ENCODE measurements around the gene C19orf73.
A peak's percentile ranks its signal among the peaks of the same experiment; 100 is the strongest.
"Not testable (repeated sequence)": the region's sequence is repeated elsewhere in the genome, so short reads cannot be mapped to it uniquely, and the experiment has no call there.

Gene C19orf73

GRCh38 chr19:49127674-49128544 is 9.0 kb upstream of the C19orf73 start:
- peak; percentile 80 for DNase-seq (ENCODE audit: low read depth)
- TF ChIP-seq CTCF (IDR thresholded peaks at IDR 0.05; ENCODE audit: low read depth, low read length, missing control alignments): peak; percentile 17
- peak overlapping the region; percentile 41 for H3K4me3 ChIP-seq (ENCODE audit: low read depth, low read length)

- DNase-seq (ENCODE audit: low read depth); H3K4me3 ChIP-seq (ENCODE audit: low read depth, low read length): not testable (repeated sequence)
These were observed 8.3 kb upstream of the C19orf73 start for GRCh38 chr19:49127225-49127624.

- DNase-seq (ENCODE audit: low read depth): no peak
- H3K4me3 ChIP-seq (ENCODE audit: low read depth, low read length): no peak overlapping the region
These were observed 7.6 kb upstream of the C19orf73 start for GRCh38 chr19:49126575-49126974.

GRCh38 chr19:49125025-49125731 is 6.2 kb upstream of the C19orf73 start:
- H3K4me3 ChIP-seq (ENCODE audit: low read depth, low read length): no peak overlapping the region

More at GRCh38 chr19:49126575-49126974, 7.6 kb upstream of the C19orf73 start:
- no peak for TF ChIP-seq CTCF (IDR thresholded peaks at IDR 0.05; ENCODE audit: low read depth, low read length, missing control alignments)

GRCh38 chr19:49123285-49123684 is 4.3 kb upstream of the C19orf73 start:
- H3K4me3 ChIP-seq (ENCODE audit: low read depth, low read length); DNase-seq (ENCODE audit: low read depth): not testable (repeated sequence)

More at GRCh38 chr19:49125025-49125731, 6.2 kb upstream of the C19orf73 start:
- DNase-seq (ENCODE audit: low read depth): no peak
- TF ChIP-seq CTCF (IDR thresholded peaks at IDR 0.05; ENCODE audit: low read depth, low read length, missing control alignments): no peak

GRCh38 chr19:49121841-49122240 is 2.9 kb upstream of the C19orf73 start:
- not testable (repeated sequence) for H3K4me3 ChIP-seq (ENCODE audit: low read depth, low read length); DNase-seq (ENCODE audit: low read depth)

GRCh38 chr19:49120868-49121267 is 1.9 kb upstream of the C19orf73 start:
- DNase-seq (ENCODE audit: low read depth): no peak
- no peak for TF ChIP-seq CTCF (IDR thresholded peaks at IDR 0.05; ENCODE audit: low read depth, low read length, missing control alignments)
- no peak overlapping the region for H3K4me3 ChIP-seq (ENCODE audit: low read depth, low read length)

GRCh38 chr19:49120325-49120683 is 1.4 kb upstream of the C19orf73 start:
- no peak overlapping the region for H3K4me3 ChIP-seq (ENCODE audit: low read depth, low read length)
- no peak for TF ChIP-seq CTCF (IDR thresholded peaks at IDR 0.05; ENCODE audit: low read depth, low read length, missing control alignments)
- DNase-seq (ENCODE audit: low read depth): no peak

Measured in GM12864 (cell line).